IMR-90 (cell line): ENCODE results near the gene CWC22. TPM values are rescaled to one million over a fixed set of nuclear protein-coding genes. Genes with fewer than 3 reads are reported as not detected.

ENCODE experiments used
- ATAC-seq: fragments of 200-7000 bp; cut with Tn5 transposase; 2 replicates; pipeline ENCODE4 v1.9.1; 2020; ENCODE audit warnings: low read depth, mild to moderate bottlenecking, moderate library complexity
- BruUV-seq: library from RNA; stranded (reverse); fragments of 400-500 nt; replicated peaks from 2 replicates; lab custom pipeline; 2021; lab: Mats Ljungman, UMichigan
- CTCF ChIA-PET: fragments of 300-600 bp; formaldehyde crosslinking; extraction: SDS; loops from one replicate; lab custom pipeline; 2021; ENCODE audit warnings: antibody characterized with exemption; lab: Yijun Ruan, JAX
- POLR2A ChIA-PET: fragments of 300-600 bp; sonication (Branson Sonifier 250); formaldehyde crosslinking; loops from one replicate; lab custom pipeline; 2022; ENCODE audit warnings: antibody characterized with exemption; ENCODE audit not compliant: unreplicated experiment; lab: Charles Lee
- DNase-seq: peaks from one replicate; pipeline ENCODE4 v3.0.0; 2013
- H2AFZ ChIP-seq: replicated peaks from 2 replicates; pipeline ENCODE3; 2013; ENCODE audit warnings: low read length, mild to moderate bottlenecking; ENCODE audit not compliant: poor library complexity
- H2AK5ac ChIP-seq: 2 replicates; pipeline ENCODE4 v1.6.1; 2013; ENCODE audit warnings: low read depth, low read length, inconsistent platforms
- H2AK9ac ChIP-seq: replicated peaks from 2 replicates; pipeline ENCODE3; 2013; ENCODE audit warnings: mild to moderate bottlenecking, low read depth, low read length, moderate library complexity; ENCODE audit not compliant: poor library complexity
- H2BK120ac ChIP-seq: 2 replicates; pipeline ENCODE4 v1.6.1; 2013; ENCODE audit warnings: low read depth, low read length, inconsistent platforms
- H2BK15ac ChIP-seq: 3 replicates; pipeline ENCODE4 v1.6.1; 2013; ENCODE audit warnings: low read depth, low read length, inconsistent platforms
- H2BK20ac ChIP-seq: 2 replicates; pipeline ENCODE4 v1.6.1; 2013; ENCODE audit warnings: low read depth, mild to moderate bottlenecking, inconsistent platforms, low read length, moderate library complexity
- H2BK5ac ChIP-seq: 2 replicates; pipeline ENCODE4 v1.6.1; 2013; ENCODE audit warnings: mild to moderate bottlenecking, low read depth, low read length, inconsistent platforms; ENCODE audit not compliant: poor library complexity, severe bottlenecking
- H3K14ac ChIP-seq: replicated peaks from 2 replicates; pipeline ENCODE4 v1.6.1; 2013; ENCODE audit warnings: low read depth, low read length, inconsistent platforms
- H3K18ac ChIP-seq: 2 replicates; pipeline ENCODE4 v1.6.1; 2013; ENCODE audit warnings: low read depth, low read length, control low read depth
- H3K23ac ChIP-seq: 2 replicates; pipeline ENCODE4 v1.6.1; 2013; ENCODE audit warnings: low read depth, low read length, inconsistent platforms
- H3K27ac ChIP-seq: 2 replicates; pipeline ENCODE4 v1.5.1; 2013; ENCODE audit warnings: mild to moderate bottlenecking, control low read depth, low read length; ENCODE audit not compliant: insufficient read depth
- H3K27me3 ChIP-seq: 2 replicates; pipeline ENCODE4 v1.6.1; 2013; ENCODE audit warnings: low read length; ENCODE audit not compliant: control insufficient read depth, insufficient read depth
- H3K36me3 ChIP-seq: 2 replicates; pipeline ENCODE4 v1.6.1; 2013; ENCODE audit warnings: low read length, mixed read lengths; ENCODE audit not compliant: control insufficient read depth, insufficient read depth
- H3K4ac ChIP-seq: 2 replicates; pipeline ENCODE4 v1.6.1; 2013; ENCODE audit warnings: low read depth, low read length, inconsistent platforms
- H3K4me1 ChIP-seq: 2 replicates; pipeline ENCODE4 v1.6.1; 2013; ENCODE audit warnings: low read length, mixed read lengths; ENCODE audit not compliant: control insufficient read depth, insufficient read depth
- H3K4me2 ChIP-seq: 2 replicates; pipeline ENCODE4 v1.6.1; 2013; ENCODE audit warnings: low read depth, mild to moderate bottlenecking, control low read depth, low read length, moderate library complexity
- H3K4me3 ChIP-seq: 2 replicates; pipeline ENCODE4 v1.5.1; 2013; ENCODE audit warnings: low read depth, mild to moderate bottlenecking, control low read depth, low read length, moderate library complexity; ENCODE audit not compliant: insufficient read depth
- H3K56ac ChIP-seq: 2 replicates; pipeline ENCODE4 v1.6.1; 2013; ENCODE audit warnings: low read length, inconsistent platforms; ENCODE audit not compliant: insufficient read depth; ENCODE audit errors: extremely low read depth
- H3K79me1 ChIP-seq, 2 experiments: 2 replicates each; pipeline ENCODE4 v1.6.1; 2013; ENCODE audit warnings: low read length in 2 of 2, inconsistent platforms in 1 of 2, low read depth in 1 of 2
- H3K9ac ChIP-seq: 2 replicates; pipeline ENCODE4 v1.6.1; 2013; ENCODE audit warnings: low read depth, low read length, control low read depth
- H3K9me1 ChIP-seq: 2 replicates; pipeline ENCODE4 v1.6.1; 2013; ENCODE audit warnings: low read length, inconsistent platforms; ENCODE audit not compliant: insufficient read depth
- H3K9me3 ChIP-seq: 2 replicates; pipeline ENCODE4 v1.6.1; 2013; ENCODE audit warnings: low read length; ENCODE audit not compliant: control insufficient read depth, insufficient read depth
- H4K20me1 ChIP-seq: 2 replicates; pipeline ENCODE4 v1.6.1; 2013; ENCODE audit warnings: low read length, inconsistent platforms; ENCODE audit not compliant: insufficient read depth
- H4K5ac ChIP-seq: 2 replicates; pipeline ENCODE4 v1.6.1; 2013; ENCODE audit warnings: mild to moderate bottlenecking, low read depth, low read length, control low read depth
- H4K8ac ChIP-seq, 2 experiments: 2 replicates each; pipeline ENCODE4 v1.6.1; 2013; ENCODE audit warnings: low read depth in 2 of 2, low read length in 2 of 2, control low read depth in 1 of 2, inconsistent platforms in 1 of 2
- H4K91ac ChIP-seq: 2 replicates; pipeline ENCODE4 v1.6.1; 2013; ENCODE audit warnings: low read depth, low read length, inconsistent platforms; ENCODE audit not compliant: insufficient read depth
- BHLHE40 ChIP-seq: fragments of 150-350 bp; IDR thresholded peaks from 2 replicates; pipeline ENCODE4 v1.6.1; 2016; ENCODE audit warnings: mild to moderate bottlenecking, low read depth, low read length
- CEBPB ChIP-seq: IDR thresholded peaks from 2 replicates; pipeline ENCODE4 v1.6.1; 2012; ENCODE audit warnings: low read depth, low read length, improper control_type of control experiment
- CHD1 ChIP-seq: IDR thresholded peaks from 2 replicates; pipeline ENCODE4 v1.6.1; 2012; ENCODE audit warnings: low read depth, low read length, improper control_type of control experiment
- FOS ChIP-seq: fragments of 150-350 bp; IDR thresholded peaks from 2 replicates; pipeline ENCODE4 v1.6.1; 2016; ENCODE audit warnings: low read depth, low read length
- MAFK ChIP-seq: IDR thresholded peaks from 2 replicates; pipeline ENCODE4 v1.6.1; 2012; ENCODE audit warnings: low read depth, low read length, improper control_type of control experiment
- NFE2L2 ChIP-seq: fragments of 150-350 bp; IDR thresholded peaks from 2 replicates; pipeline ENCODE4 v1.6.1; 2016; ENCODE audit warnings: low read depth, mild to moderate bottlenecking, low read length
- POLR2A ChIP-seq: IDR thresholded peaks from 2 replicates; pipeline ENCODE4 v1.6.1; 2012; ENCODE audit warnings: mild to moderate bottlenecking, low read depth, low read length
- RAD21 ChIP-seq: IDR thresholded peaks from 2 replicates; pipeline ENCODE4 v1.6.1; 2012; ENCODE audit warnings: low read length, improper control_type of control experiment
- SMC3 ChIP-seq: fragments of 150-350 bp; IDR thresholded peaks from 2 replicates; pipeline ENCODE4 v1.6.1; 2016; ENCODE audit warnings: low read depth, mild to moderate bottlenecking, antibody characterized with exemption, low read length, moderate library complexity
- WGBS, 2 experiments: methylation state at CpG; one replicate each; pipeline versions ENCODE4 v1.1.5 to v1.1.7; 2013; ENCODE audit warnings: missing lambda C conversion rate in 2 of 2; ENCODE audit not compliant: insufficient read length in 1 of 2; ENCODE audit errors: extremely low coverage in 2 of 2; 5-methylcytosine and 5-hydroxymethylcytosine counted together
- dilution Hi-C: fragments of 300-500 bp; cut with HindIII; formaldehyde crosslinking; loops from one replicate; pipeline ENCODE4 v1.14.3; 2018; ENCODE audit warnings: low sequenced_read_pairs; ENCODE audit not compliant: unreplicated experiment
- in situ Hi-C: fragments of 300-500 bp; cut with MboI; formaldehyde crosslinking; loops from 3 replicates; pipeline ENCODE4 v1.14.3; 2019; ENCODE audit warnings: low sequenced_read_pairs, inconsistent platforms, mixed read lengths
- intact Hi-C: fragments of 100-400 bp; cut with micrococcal nuclease; formaldehyde crosslinking; loops from 2 replicates; pipeline ENCODE4 v1.10.0; 2022
- polyA plus RNA-seq, 3 experiments: library from polyadenylated mRNA; depleted of rRNA; stranded (reverse); fragments of >200 nt; gene quantifications; 2 replicates each; pipeline ENCODE4 v1.2.3, GENCODE V29; 2012; ENCODE audit warnings: low replicate concordance in 1 of 3
- total RNA-seq: library from RNA; depleted of rRNA; stranded (reverse); fragments of >200 nt; gene quantifications from 2 replicates; pipeline ENCODE4 v1.2.3, GENCODE V29; 2012
- TF ChIP-seq, protein P1 (sequence below): conservative IDR thresholded peaks from 2 replicates; pipeline ENCODE4 v1.5.1; 2012; ENCODE audit warnings: mild to moderate bottlenecking, low read depth, low read length, improper control_type of control experiment
- TF ChIP-seq, protein P2 (sequence below): fragments of 150-350 bp; IDR thresholded peaks from 2 replicates; pipeline ENCODE4 v1.6.1; 2017; ENCODE audit warnings: mild to moderate bottlenecking, antibody characterized with exemption, low read length, low read depth
- TF ChIP-seq, protein P3 (sequence below): fragments of 150-350 bp; IDR thresholded peaks from 2 replicates; pipeline ENCODE4 v1.6.1; 2016; ENCODE audit warnings: low read depth, mild to moderate bottlenecking, low read length, moderate library complexity, borderline replicate concordance

CWC22 gene
- total and polyA plus RNA-seq, 2 of the 4 experiments (the other 2 are of a cell fraction) = 4.5 to 17.9 TPM

DNA sequence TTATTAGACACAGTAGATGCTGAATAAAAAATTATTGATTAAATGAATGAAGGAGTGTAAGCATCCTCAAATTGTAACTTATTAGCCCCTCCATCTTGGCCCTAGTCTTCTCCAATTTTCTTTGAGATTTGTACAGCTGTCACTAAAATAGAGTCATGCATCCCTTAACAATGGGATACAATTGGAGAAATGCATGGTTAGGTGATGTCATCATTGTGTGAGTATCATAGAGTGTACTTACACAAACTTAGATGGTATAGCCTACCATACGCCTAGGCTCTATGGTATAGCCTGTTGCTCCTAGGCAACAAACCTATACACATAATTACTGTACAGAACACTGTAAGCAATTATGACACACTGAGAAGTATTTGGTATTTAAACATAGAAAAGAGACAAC is 107.4 kb downstream of the CWC22 start:
- POLR2A ChIA-PET = no interaction called here
- TF ChIP-seq NFE2L2 = no peak
- TF ChIP-seq BHLHE40 = no peak
- TF ChIP-seq, protein P1, sequence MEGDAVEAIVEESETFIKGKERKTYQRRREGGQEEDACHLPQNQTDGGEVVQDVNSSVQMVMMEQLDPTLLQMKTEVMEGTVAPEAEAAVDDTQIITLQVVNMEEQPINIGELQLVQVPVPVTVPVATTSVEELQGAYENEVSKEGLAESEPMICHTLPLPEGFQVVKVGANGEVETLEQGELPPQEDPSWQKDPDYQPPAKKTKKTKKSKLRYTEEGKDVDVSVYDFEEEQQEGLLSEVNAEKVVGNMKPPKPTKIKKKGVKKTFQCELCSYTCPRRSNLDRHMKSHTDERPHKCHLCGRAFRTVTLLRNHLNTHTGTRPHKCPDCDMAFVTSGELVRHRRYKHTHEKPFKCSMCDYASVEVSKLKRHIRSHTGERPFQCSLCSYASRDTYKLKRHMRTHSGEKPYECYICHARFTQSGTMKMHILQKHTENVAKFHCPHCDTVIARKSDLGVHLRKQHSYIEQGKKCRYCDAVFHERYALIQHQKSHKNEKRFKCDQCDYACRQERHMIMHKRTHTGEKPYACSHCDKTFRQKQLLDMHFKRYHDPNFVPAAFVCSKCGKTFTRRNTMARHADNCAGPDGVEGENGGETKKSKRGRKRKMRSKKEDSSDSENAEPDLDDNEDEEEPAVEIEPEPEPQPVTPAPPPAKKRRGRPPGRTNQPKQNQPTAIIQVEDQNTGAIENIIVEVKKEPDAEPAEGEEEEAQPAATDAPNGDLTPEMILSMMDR = no peak
- no peak for TF ChIP-seq MAFK
- TF ChIP-seq, protein P2, sequence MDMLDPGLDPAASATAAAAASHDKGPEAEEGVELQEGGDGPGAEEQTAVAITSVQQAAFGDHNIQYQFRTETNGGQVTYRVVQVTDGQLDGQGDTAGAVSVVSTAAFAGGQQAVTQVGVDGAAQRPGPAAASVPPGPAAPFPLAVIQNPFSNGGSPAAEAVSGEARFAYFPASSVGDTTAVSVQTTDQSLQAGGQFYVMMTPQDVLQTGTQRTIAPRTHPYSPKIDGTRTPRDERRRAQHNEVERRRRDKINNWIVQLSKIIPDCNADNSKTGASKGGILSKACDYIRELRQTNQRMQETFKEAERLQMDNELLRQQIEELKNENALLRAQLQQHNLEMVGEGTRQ = no peak
- no peak for TF ChIP-seq CHD1
- TF ChIP-seq RAD21 = no peak
- TF ChIP-seq, protein P3, sequence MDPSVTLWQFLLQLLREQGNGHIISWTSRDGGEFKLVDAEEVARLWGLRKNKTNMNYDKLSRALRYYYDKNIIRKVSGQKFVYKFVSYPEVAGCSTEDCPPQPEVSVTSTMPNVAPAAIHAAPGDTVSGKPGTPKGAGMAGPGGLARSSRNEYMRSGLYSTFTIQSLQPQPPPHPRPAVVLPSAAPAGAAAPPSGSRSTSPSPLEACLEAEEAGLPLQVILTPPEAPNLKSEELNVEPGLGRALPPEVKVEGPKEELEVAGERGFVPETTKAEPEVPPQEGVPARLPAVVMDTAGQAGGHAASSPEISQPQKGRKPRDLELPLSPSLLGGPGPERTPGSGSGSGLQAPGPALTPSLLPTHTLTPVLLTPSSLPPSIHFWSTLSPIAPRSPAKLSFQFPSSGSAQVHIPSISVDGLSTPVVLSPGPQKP = no peak
- TF ChIP-seq SMC3 = no peak
- no peak for TF ChIP-seq CEBPB
- no peak for TF ChIP-seq POLR2A
- TF ChIP-seq FOS = no peak
- dilution Hi-C loops = no loop called here

More for the DNA sequence above, 107.4 kb downstream of the CWC22 start:
- CTCF ChIA-PET = no interaction called here
- Histone ChIP-seq H3K4me1 (no peaks in the 10 kb centered on the region), H3K4me2 (no peak overlapping the region), H3K23ac (no peak overlapping the region), H2BK15ac (no peak overlapping the region), H3K14ac (no peak overlapping the region), H4K91ac (no peak overlapping the region), H2AK5ac (no peak overlapping the region), H3K9ac (no peak overlapping the region), H2BK120ac (no peak overlapping the region), H3K4ac (no peak overlapping the region), H3K27me3 (no peaks in the 10 kb centered on the region), H3K9me3 (no peaks in the 10 kb centered on the region), H2BK5ac (no peak overlapping the region), H3K9me1 (no peaks in the 10 kb centered on the region), H3K18ac (no peak overlapping the region), H2AK9ac (no peak overlapping the region), H3K79me1 (no peaks in the 10 kb centered on the region), H3K4me3 (no peak overlapping the region), H4K5ac (no peak overlapping the region), H2AFZ (no peak overlapping the region), H2BK20ac (no peak overlapping the region), H3K36me3 (no peaks in the 10 kb centered on the region), H3K56ac (no peak overlapping the region), H4K20me1 (no peaks in the 10 kb centered on the region), H4K8ac (no peak overlapping the region), H3K27ac (no peak overlapping the region)
- BruUV-seq = no TSS peak
- in situ Hi-C loops = no loop called here
- DNase-seq (no peak), ATAC-seq (no peak)
- intact Hi-C loops = no loop called here
- no CpG with 5 or more reads among the region's 1 CpG for WGBS, 2 experiments
